ENCODE results near the gene ASB13.

DNA sequence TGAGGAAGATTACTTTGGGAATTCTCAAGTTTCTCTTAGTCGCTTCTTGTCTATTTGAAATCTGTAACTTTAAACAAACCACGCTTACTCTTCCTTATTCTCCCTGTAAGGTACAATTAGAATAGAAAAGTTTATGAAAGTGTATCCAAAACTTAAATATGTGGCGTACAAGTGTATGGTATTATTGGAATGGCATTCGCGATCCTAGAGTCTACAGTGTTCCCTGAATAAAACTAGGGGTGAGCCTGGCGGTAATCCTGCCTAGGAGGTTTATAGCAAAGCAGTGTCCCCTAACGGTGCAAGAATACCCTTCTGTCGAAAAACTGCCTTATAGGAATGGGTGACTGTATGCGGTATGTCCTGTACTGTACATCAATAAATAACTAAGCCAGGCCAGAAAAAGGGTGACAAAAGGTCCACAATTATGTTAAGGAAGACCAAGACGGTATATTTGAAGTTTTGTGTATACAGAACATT is 19.4 kb upstream of the ASB13 start:
- TF ChIP-seq, protein P1, sequence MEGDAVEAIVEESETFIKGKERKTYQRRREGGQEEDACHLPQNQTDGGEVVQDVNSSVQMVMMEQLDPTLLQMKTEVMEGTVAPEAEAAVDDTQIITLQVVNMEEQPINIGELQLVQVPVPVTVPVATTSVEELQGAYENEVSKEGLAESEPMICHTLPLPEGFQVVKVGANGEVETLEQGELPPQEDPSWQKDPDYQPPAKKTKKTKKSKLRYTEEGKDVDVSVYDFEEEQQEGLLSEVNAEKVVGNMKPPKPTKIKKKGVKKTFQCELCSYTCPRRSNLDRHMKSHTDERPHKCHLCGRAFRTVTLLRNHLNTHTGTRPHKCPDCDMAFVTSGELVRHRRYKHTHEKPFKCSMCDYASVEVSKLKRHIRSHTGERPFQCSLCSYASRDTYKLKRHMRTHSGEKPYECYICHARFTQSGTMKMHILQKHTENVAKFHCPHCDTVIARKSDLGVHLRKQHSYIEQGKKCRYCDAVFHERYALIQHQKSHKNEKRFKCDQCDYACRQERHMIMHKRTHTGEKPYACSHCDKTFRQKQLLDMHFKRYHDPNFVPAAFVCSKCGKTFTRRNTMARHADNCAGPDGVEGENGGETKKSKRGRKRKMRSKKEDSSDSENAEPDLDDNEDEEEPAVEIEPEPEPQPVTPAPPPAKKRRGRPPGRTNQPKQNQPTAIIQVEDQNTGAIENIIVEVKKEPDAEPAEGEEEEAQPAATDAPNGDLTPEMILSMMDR (IDR thresholded peaks at IDR 0.05; ENCODE audit: low read depth, low read length): no peak
- TF ChIP-seq, protein P2, sequence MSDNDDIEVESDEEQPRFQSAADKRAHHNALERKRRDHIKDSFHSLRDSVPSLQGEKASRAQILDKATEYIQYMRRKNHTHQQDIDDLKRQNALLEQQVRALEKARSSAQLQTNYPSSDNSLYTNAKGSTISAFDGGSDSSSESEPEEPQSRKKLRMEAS (IDR thresholded peaks at IDR 0.05; ENCODE audit: low read depth, low read length): no peak
- TF ChIP-seq POLR2A (IDR thresholded peaks at IDR 0.05; ENCODE audit: extremely low read depth, insufficient read length) (no peak), MYC (IDR thresholded peaks at IDR 0.05; ENCODE audit: low read depth, low read length) (no peak)

All from NB4 (cell line).